ENCODE data around the gene CACNA1C. TPM values are rescaled to one million over a fixed set of nuclear protein-coding genes. Genes with fewer than 3 reads are reported as not detected.

The CACNA1C gene
- total RNA-seq, 1 experiment from 2014 or later, result 1.1 TPM

DNA sequence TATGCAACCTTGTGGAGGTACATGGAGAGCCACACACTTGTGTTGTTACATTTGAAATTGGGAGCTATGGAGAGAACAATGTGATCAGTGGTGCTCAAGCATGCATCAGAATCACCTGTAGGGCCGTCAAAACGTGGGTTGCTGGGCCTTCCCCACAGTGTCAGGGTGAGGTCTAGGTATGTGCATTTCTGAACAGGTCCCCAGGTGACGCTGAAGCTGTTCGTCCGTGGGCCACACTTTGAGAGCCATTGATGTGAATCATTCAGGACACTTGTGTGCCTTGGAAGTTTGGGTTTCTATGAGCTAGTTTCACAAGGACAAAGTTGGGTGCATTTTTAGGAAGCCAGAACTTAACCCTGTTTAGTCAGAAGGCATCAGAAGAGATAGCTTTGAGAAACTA lies 450.2 kb downstream of the CACNA1C start:
- peaks cover 4 to 10% of the 10 kb centered on the region in 2 experiments for H3K4me1 Mint-ChIP-seq
- Histone ChIP-seq H3K9me3 (ENCODE audit: control insufficient read depth, low read depth, low read length) (no peaks in the 10 kb centered on the region), H3K9ac (ENCODE audit: extremely low read depth, insufficient read length, low read length) (no peak overlapping the region), H3K4ac (ENCODE audit: low read depth, low read length) (no peak overlapping the region), H2BK120ac (ENCODE audit: low read depth, low read length, poor library complexity, severe bottlenecking) (no peak overlapping the region), H3K23ac (ENCODE audit: insufficient read length, low read depth, low read length) (no peak overlapping the region), H4K20me1 (ENCODE audit: control insufficient read depth, insufficient read depth, insufficient read length) (no peaks in the 10 kb centered on the region), H3T11ph (ENCODE audit: low read length) (no peak overlapping the region), H2AFZ (ENCODE audit: low read length) (no peak overlapping the region), H3K4me1 (ENCODE audit: insufficient read depth, low read length) (no peaks in the 10 kb centered on the region), H4K5ac (ENCODE audit: insufficient read length, low read depth, low read length) (no peak overlapping the region), H2AK5ac (ENCODE audit: insufficient read length, low read length) (no peak overlapping the region), H4K91ac (ENCODE audit: insufficient read length, low read depth, low read length) (no peak overlapping the region), H2BK15ac (ENCODE audit: low read depth, low read length) (no peak overlapping the region), H2BK12ac (ENCODE audit: insufficient read length, low read depth, low read length) (no peak overlapping the region), H3K27ac (ENCODE audit: insufficient read length, low read depth, low read length) (no peak overlapping the region), H3K27me3 (ENCODE audit: insufficient read depth, low read length) (no peaks in the 10 kb centered on the region), H3K79me1 (ENCODE audit: insufficient read depth, low read depth, low read length, poor library complexity, severe bottlenecking) (no peaks in the 10 kb centered on the region), H2BK5ac (ENCODE audit: insufficient read length, low read length) (no peak overlapping the region), H3K79me2 (ENCODE audit: insufficient read depth, low read length) (no peaks in the 10 kb centered on the region), H3K14ac (ENCODE audit: insufficient read depth, low read length) (no peak overlapping the region), H2BK20ac (ENCODE audit: low read depth, low read length, poor library complexity, severe bottlenecking) (no peak overlapping the region), H3K56ac (ENCODE audit: insufficient read length, low read depth, low read length) (no peak overlapping the region), H3K18ac (ENCODE audit: insufficient read length, low read depth, low read length) (no peak overlapping the region), H4K8ac (replicated peaks; ENCODE audit: insufficient read length, low read depth, low read length) (no peak overlapping the region), H3K4me2 (ENCODE audit: insufficient read depth, insufficient read length, low read length) (no peak overlapping the region), H3K23me2 (ENCODE audit: insufficient read length, low read depth, low read length, poor library complexity, severe bottlenecking) (no peaks in the 10 kb centered on the region)
- no peaks in the 10 kb centered on the region; the same call in none of the 2 replicates for H3K27me3 Mint-ChIP-seq (ENCODE audit: low read depth)
- no peak overlapping the region for H3K27ac Mint-ChIP-seq
- no peak for DNase-seq
- no peak overlapping the region for H3K4me3 Mint-ChIP-seq
- no peaks in the 10 kb centered on the region for H3K9me3 Mint-ChIP-seq
- no CpG with 5 or more reads among the region's 5 CpGs for WGBS (ENCODE audit: extremely low coverage, insufficient read length, low lambda C conversion rate)
- no peaks in the 10 kb centered on the region for H3K36me3 Mint-ChIP-seq (ENCODE audit: insufficient read depth in 1 of 3, low read depth in 3 of 3)
- TF ChIP-seq, protein P1, sequence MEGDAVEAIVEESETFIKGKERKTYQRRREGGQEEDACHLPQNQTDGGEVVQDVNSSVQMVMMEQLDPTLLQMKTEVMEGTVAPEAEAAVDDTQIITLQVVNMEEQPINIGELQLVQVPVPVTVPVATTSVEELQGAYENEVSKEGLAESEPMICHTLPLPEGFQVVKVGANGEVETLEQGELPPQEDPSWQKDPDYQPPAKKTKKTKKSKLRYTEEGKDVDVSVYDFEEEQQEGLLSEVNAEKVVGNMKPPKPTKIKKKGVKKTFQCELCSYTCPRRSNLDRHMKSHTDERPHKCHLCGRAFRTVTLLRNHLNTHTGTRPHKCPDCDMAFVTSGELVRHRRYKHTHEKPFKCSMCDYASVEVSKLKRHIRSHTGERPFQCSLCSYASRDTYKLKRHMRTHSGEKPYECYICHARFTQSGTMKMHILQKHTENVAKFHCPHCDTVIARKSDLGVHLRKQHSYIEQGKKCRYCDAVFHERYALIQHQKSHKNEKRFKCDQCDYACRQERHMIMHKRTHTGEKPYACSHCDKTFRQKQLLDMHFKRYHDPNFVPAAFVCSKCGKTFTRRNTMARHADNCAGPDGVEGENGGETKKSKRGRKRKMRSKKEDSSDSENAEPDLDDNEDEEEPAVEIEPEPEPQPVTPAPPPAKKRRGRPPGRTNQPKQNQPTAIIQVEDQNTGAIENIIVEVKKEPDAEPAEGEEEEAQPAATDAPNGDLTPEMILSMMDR (conservative IDR thresholded peaks at IDR 0.05), result no peak

All from H9 (cell line).